Endothelial cell of umbilical vein (primary cell): ENCODE results near the gene NMRAL1. TPM values are rescaled to one million over a fixed set of nuclear protein-coding genes. Genes with fewer than 3 reads are reported as not detected.
A peak's percentile ranks its signal among the peaks of the same experiment; 100 is the strongest.

Source experiments
- BruUV-seq: library from RNA; stranded (reverse); fragments of 400-500 nt; replicated peaks from 2 replicates; lab custom pipeline; 2021; lab: Mats Ljungman, UMichigan
- CTCF ChIA-PET: fragments of 300-600, 350-600 bp; sonication (Branson Sonifier 250); formaldehyde crosslinking; loops from one replicate; lab custom pipeline; 2021; ENCODE audit warnings: antibody characterized with exemption, inconsistent platforms; lab: Charles Lee
- POLR2A ChIA-PET: fragments of 300-600, 350-600 bp; sonication (Branson Sonifier 250); formaldehyde crosslinking; loops from one replicate; lab custom pipeline; 2021; ENCODE audit warnings: antibody characterized with exemption, inconsistent platforms; lab: Charles Lee
- DNase-seq: peaks from one replicate; pipeline ENCODE4 v3.0.0-alpha.2; 2011; ENCODE audit warnings: low read depth, low spot score
- FAIRE-seq: peaks from 2 replicates; lab custom pipeline; 2011; peaks lifted over from hg19 to GRCh38; lab: Jason Lieb, UNC
- H2AFZ ChIP-seq: 2 replicates; pipeline ENCODE4 v1.6.0; 2012; ENCODE audit warnings: low read depth, low read length, control low read depth, inconsistent platforms
- H3K27ac ChIP-seq: 2 replicates; pipeline ENCODE4 v1.5.1; 2011; ENCODE audit warnings: low read depth, mild to moderate bottlenecking, control low read depth, low read length, moderate library complexity; ENCODE audit not compliant: insufficient read depth
- H3K27me3 ChIP-seq, 2 experiments: 2 replicates each; pipeline versions ENCODE4 v1.6.0 to v1.6.1; 2011; ENCODE audit warnings: low read length in 2 of 2, mixed read lengths in 1 of 2; ENCODE audit not compliant: control insufficient read depth in 2 of 2, insufficient read depth in 2 of 2
- H3K36me3 ChIP-seq, 2 experiments: 2 replicates in 1 of 2; 3 replicates in 1 of 2; pipeline ENCODE4 v1.5.1; 2011; ENCODE audit warnings: low read length in 2 of 2, mild to moderate bottlenecking in 1 of 2, moderate library complexity in 1 of 2; ENCODE audit not compliant: control insufficient read depth in 2 of 2, insufficient read depth in 2 of 2; ENCODE audit errors: extremely low read depth in 1 of 2
- H3K4me1 ChIP-seq: 3 replicates; pipeline ENCODE4 v1.5.1; 2011; ENCODE audit warnings: mild to moderate bottlenecking, low read length; ENCODE audit not compliant: control insufficient read depth, insufficient read depth; ENCODE audit errors: extremely low read depth
- H3K4me2 ChIP-seq: 2 replicates; pipeline ENCODE4 v1.6.1; 2011; ENCODE audit warnings: low read length, control low read depth, mixed read lengths; ENCODE audit not compliant: insufficient read depth
- H3K4me3 ChIP-seq, 3 experiments: fragments of 200-600 bp in 1 of 3; sonication (generic), shearing (Covaris generic) in 1 of 3; replicated peaks in 1 of 3; 2 replicates each; pipeline ENCODE4 v1.5.1; 2011 to 2016; ENCODE audit warnings: control low read depth in 3 of 3, low read length in 3 of 3, mild to moderate bottlenecking in 2 of 3, inconsistent platforms in 1 of 3, low read depth in 1 of 3, moderate library complexity in 1 of 3; ENCODE audit not compliant: insufficient read depth in 1 of 3
- H3K79me2 ChIP-seq: 2 replicates; pipeline ENCODE4 v1.6.0; 2012; ENCODE audit warnings: low read length, inconsistent platforms; ENCODE audit not compliant: control insufficient read depth, insufficient read depth
- H3K9ac ChIP-seq: replicated peaks from 2 replicates; pipeline ENCODE3; 2011; ENCODE audit warnings: low read length, control low read depth; ENCODE audit not compliant: insufficient read depth; ENCODE audit errors: extremely low read depth
- H3K9me1 ChIP-seq: replicated peaks from 3 replicates; pipeline ENCODE4 v1.6.0; 2011; ENCODE audit warnings: mild to moderate bottlenecking, low read length; ENCODE audit not compliant: control insufficient read depth, insufficient read depth; ENCODE audit errors: extremely low read depth
- H3K9me3 ChIP-seq: replicated peaks from 2 replicates; pipeline ENCODE4 v1.5.1; 2012; ENCODE audit warnings: low read length, inconsistent platforms; ENCODE audit not compliant: control insufficient read depth, insufficient read depth
- H4K20me1 ChIP-seq: replicated peaks from 2 replicates; pipeline ENCODE3; 2011; ENCODE audit warnings: mild to moderate bottlenecking, low read length; ENCODE audit not compliant: control insufficient read depth, insufficient read depth; ENCODE audit errors: extremely low read depth
- CTCF ChIP-seq, 2 donors: IDR thresholded peaks; 1 replicate in 1 of 2; 2 replicates in 1 of 2; pipeline ENCODE4 v1.5.1; 2011; ENCODE audit warnings: low read length in 2 of 2, mild to moderate bottlenecking in 2 of 2, moderate library complexity in 2 of 2, control low read depth in 1 of 2, inconsistent platforms in 1 of 2, low read depth in 1 of 2; ENCODE audit not compliant: insufficient read depth in 1 of 2; ENCODE audit errors: extremely low read depth in 1 of 2
- FOS ChIP-seq: IDR thresholded peaks from 2 replicates; pipeline ENCODE4 v1.6.1; 2011; ENCODE audit warnings: mild to moderate bottlenecking, low read length, moderate library complexity, borderline replicate concordance; ENCODE audit not compliant: insufficient read depth
- GATA2 ChIP-seq: IDR thresholded peaks from 2 replicates; pipeline ENCODE4 v1.7.0; 2011; ENCODE audit warnings: low read depth, mild to moderate bottlenecking, moderate library complexity, mixed read lengths, low read length; ENCODE audit not compliant: insufficient read length, insufficient read depth
- MAX ChIP-seq: IDR thresholded peaks from 2 replicates; pipeline ENCODE4 v1.6.1; 2011; ENCODE audit not compliant: insufficient read depth, insufficient read length
- POLR2A ChIP-seq: IDR thresholded peaks from 2 replicates; pipeline ENCODE4 v1.6.1; 2012; ENCODE audit warnings: low read depth, mild to moderate bottlenecking, control low read depth, low read length
- dilution Hi-C: fragments of 300-500 bp; cut with MboI; formaldehyde crosslinking; loops from one replicate; pipeline ENCODE4 v1.15.0; 2019; ENCODE audit warnings: low sequenced_read_pairs; ENCODE audit not compliant: extremely low pct_ligation_motif_present
- intact Hi-C: fragments of 100-400 bp; cut with micrococcal nuclease; formaldehyde crosslinking; loops from one replicate; pipeline ENCODE4 v1.10.0; 2022
- polyA plus RNA-seq, 4 experiments: library from polyadenylated mRNA; depleted of rRNA in 3 of 4; stranded (reverse) in 3 of 4; unstranded in 1 of 4; fragments of >200 nt; gene quantifications; 2 replicates each; pipeline versions ENCODE4 v1.2.1 to v1.2.3, GENCODE V29; 2011 to 2012; ENCODE audit warnings: missing spikeins in 1 of 4
- total RNA-seq: library from RNA; stranded (reverse); gene quantifications from 2 replicates; pipeline ENCODE4 v1.2.3, GENCODE V29; 2021

Gene NMRAL1
- total and polyA plus RNA-seq, 2 donors (not counting 3 experiments of a cell fraction or from before 2014, with no cell fraction given), result 48.0 to 84.4 TPM

- POLR2A ChIA-PET, result no interaction called here
- H3K79me2 ChIP-seq, result no peaks in the 10 kb centered on the region
Measured at GRCh38 chr16:4517812-4518680, 43.6 kb upstream of the NMRAL1 start.

More at GRCh38 chr16:4517812-4518680, 43.6 kb upstream of the NMRAL1 start:
- TF ChIP-seq GATA2 (no peak), CTCF (IDR thresholded peaks at IDR 0.05; ENCODE audit: extremely low read depth in 1 of 2, insufficient read depth in 1 of 2, low read depth in 1 of 2, low read length in 2 of 2) (peak; percentile 64 to 76), FOS (no peak), MAX (no peak), POLR2A (no peak)
- Histone ChIP-seq H2AFZ (no peak overlapping the region), H3K27me3 (no peaks in the 10 kb centered on the region), H3K4me1 (peaks cover 22% of the 10 kb centered on the region), H3K4me3 (no peak overlapping the region), H4K20me1 (no peaks in the 10 kb centered on the region), H3K9me1 (no peaks in the 10 kb centered on the region), H3K9ac (no peak overlapping the region), H3K9me3 (no peaks in the 10 kb centered on the region), H3K27ac (no peak overlapping the region), H3K4me2 (no peak overlapping the region), H3K36me3 (peaks cover 0 to 11% of the 10 kb centered on the region in 2 experiments)
- CTCF ChIA-PET, result interaction anchor here (0.5 to 3.2 kb wide), 11 partner anchors 10 to 106 kb away, joined by 3 to 42 read pairs (median 6); partner anchors contain the start of gene MGRN1
- BruUV-seq, result no TSS peak
- FAIRE-seq, result no peak
- dilution Hi-C loops, result no loop called here
- DNase-seq, result peak; percentile 66
- intact Hi-C loops, result loop anchor here (1.0 kb wide), 2 partner anchors 30 to 67 kb away; no protein-coding TSS in a partner anchor
